HS-5 (cell line): ENCODE results near the gene WNK2.

Experiments used
- DNase-seq: peaks from one replicate; pipeline ENCODE4 v3.0.0-alpha.2; 2012; ENCODE audit warnings: low read depth

Gene WNK2

DNA sequence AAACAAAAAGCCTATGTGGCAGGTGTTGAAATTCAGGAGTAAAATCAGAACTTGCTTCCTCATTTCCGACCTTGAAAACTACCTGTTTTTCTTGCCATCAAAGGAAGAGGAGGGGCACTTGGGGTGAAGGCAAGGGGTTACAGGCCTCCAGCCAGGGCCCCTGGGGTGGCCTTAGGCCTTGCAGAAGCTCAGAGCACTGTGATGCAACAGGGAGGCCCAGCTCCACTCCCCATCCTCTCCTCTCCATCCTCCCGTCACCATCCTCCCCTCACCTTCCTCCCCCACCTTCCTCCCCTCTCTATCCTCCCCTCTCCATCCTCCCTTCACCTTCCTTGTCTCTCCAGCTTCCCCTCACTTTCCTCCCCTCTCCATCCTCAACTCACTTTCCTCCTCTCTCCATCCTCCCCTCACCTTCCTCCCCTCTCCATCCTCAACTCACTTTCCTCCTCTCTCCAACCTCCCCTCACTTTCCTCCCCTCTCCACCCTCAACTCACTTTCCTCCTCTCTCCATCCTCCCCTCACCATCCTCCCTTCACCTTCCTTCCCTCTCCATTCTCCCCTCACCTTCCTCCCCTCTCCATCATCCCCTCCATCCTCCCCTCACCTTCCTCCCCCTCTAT is 111.6 kb downstream of the WNK2 start:
- DNase-seq, result no peak

DNA sequence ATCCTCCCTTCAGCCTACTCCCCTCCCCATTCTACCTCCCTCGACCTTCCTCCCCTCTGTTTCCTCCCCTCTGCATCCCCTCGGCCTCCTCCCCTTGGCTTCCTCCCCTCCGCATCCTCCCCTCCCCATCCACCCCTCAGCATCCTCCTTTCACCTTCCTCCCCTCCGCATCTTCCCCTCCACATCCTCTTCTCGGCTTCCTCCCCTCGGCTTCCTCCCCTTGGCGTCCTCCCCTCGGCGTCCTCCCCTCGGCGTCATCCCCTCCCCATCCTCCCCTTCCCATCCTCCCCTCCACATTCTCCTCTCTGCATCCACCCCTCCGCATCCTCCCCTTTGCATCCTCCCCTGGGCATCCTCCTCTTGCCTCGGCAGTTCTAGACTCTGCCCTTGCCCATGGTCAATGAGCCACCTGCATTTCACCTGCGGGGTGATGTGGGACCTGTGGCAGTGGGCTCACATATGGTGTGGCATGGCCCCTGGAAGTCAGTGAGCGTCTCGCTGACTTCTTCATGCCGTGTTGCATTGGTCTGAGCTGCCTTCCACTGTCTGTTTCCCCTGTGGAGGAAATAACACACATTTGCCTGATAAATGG is 113.0 kb downstream of the WNK2 start:
- DNase-seq, result no peak

DNA sequence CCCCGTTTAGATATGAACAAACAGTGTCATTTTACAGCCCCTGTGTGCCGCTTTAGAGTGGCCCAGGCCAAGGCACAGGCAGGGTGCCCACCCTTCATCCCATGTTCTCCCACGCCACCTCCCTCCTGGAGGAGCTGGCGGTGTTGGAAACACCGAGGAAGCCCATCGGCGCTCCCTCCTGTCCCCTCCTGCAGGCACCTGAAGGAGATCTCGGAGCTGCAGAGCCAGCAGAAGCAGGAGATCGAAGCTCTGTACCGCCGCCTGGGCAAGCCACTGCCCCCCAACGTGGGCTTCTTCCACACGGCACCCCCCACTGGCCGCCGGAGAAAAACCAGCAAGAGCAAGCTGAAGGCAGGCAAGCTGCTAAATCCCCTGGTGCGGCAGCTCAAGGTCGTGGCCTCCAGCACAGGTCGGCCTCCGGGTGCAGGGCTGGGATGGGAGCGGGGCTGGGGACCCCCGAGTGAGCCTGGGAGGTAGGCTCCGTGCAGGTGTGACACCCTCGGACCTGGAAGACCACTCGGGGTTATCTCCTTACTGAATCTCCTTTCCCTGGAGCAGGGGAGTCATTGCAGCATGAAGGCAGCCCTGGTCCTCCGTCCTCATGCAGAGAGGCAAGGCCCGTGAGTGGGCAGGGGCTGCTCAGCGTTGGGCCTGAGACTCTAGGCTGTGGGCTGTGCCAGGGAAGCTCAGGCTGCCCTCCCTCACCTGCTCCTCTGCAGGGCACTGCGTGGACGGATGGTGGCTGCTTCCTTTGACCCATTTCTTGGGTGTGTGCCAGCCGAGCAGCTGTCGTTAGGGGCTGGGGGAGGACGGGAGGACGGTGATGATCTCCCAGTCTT is 113.9 kb downstream of the WNK2 start:
- no peak for DNase-seq

DNA sequence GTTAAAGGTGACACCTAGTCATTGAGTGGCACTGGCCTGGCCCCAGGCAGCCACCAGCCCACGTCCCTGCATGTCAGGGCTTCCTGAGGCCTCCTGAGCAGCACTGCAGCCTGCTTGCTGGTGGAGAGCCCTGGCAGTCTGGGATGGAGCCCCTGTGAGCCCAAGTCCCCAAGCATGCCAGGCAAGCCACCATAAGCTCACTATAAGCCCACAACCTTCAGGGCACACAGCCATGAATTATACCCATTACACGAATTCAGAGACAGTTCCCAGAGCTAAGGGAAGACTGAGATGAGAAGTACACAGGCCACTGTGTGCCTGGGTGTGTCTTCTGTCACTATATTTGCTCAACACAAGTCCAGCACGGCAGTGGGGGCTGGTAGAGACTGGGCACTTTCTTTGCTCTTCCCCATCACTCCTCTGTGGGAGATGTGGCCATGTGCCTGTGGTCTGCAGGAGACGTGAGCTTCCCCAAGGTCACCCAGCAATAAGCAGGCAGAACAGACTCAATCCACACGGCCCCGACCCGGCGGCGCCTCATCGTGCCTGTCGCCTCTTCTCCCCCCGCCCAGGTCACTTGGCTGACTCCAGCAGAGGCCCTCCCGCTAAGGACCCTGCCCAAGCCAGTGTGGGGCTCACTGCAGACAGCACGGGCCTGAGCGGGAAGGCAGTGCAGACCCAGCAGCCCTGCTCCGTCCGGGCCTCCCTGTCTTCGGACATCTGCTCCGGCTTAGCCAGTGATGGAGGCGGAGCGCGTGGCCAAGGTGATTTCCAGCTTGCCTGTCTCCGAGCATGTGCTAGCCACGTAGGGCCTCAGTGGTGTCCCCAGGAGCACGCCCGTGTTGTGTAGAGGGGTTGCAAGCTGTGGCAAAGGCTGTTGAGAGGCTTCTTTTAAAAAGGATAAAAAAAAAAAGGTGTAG is 114.8 kb downstream of the WNK2 start:
- no peak for DNase-seq

DNA sequence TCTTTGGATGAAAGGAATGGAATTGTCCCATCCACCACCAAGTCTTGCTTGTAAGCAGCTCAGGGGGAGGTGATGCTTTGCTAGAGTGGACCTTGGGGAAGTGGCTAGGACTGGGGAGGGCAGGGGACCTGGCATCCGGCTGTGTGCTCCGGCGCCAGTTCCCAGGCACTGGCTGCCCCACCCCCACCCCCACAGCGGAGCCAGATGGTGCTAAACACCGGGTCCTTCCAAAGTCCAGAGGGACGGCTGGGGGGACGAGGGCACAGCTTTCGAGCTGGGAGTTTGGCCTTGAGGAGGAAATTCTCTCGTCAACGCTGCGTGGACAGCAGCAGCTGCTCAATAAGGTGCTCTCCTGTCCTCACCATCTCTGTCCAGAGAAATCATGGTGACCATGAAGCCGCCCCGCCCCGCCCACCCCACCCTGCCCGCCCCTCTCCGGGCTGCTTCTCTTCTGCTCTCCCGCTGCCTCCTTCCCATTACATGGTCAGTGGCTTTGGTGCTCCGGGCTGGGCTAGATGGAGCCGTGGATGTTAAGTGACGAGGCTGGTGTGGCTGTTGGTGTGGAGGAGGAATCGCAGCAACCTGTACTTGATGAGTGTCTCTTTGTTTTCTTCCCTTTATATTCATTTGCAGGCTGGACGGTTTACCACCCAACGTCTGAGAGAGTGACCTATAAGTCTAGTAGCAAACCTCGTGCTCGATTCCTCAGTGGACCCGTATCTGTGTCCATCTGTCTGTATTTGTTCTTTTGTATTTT is 115.7 kb downstream of the WNK2 start:
- no peak for DNase-seq

DNA sequence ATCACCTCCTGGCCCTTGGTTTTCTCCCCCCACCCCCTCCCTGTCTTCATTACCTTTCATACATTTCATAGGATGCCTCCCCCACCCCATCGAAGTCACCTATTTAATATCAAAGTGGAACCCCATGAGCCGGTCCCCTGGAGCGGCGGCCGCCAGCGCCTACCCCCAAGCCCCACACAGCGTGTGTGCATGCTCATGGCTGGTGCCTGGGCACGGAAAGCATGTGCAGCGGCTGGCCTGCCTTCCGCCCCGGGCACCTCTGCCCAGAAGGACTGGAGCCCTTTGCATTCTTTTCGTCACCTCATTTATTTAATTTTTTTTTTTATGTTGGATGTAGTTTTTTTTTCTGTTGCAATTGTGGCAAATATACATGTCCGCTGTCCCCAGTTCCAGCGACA is 116.2 kb downstream of the WNK2 start:
- DNase-seq, result no peak

DNA sequence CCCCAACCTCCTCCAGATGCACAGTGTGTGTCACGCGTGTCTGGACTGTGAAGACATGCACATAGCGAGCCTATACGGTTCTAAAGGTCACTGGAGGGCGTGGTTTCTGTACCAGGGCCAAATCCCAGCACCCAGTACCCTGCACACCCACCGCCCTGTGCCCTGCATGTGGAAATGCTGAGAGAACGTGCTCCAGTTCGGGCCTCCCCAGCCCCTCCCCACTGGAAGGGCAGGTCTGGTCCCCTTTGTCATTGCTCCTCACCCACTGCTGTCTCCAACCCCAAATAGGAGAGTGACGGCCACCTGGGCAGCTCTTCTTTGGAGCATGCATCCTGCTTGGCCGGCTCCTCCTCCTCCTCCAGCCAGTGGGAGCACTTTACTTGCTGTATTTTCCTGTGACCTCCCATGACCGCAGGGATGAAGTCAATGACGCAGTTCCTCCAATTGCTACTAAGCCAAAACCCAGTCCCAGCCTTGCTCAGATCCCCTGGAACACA is 116.7 kb downstream of the WNK2 start:
- no peak for DNase-seq

DNA sequence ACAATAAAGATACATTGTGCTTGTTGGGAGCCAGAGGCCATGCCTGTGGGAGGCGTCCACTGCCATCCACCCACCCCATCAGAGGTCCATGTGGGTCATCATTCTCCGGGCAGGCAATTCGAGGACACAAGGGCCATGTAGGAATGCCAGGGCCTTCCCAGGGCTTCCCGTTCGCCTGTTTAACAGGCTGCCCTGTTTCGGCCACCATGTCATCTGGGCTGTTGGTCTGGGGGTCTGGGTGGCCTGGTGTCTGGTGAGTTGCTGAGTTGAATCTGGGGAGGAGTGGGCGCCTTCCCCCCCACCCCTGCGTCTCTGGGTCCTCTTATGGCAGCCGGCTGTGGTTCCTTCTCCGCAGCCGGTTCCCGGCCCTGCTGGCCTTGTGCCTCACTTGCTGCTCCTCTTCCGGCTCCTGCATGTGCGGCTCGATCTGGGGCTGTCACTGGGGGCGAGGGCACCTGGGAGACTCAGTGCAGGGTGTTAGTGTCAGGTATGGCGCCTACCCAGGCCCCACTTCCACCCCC is 117.4 kb downstream of the WNK2 start:
- DNase-seq, result no peak

DNA sequence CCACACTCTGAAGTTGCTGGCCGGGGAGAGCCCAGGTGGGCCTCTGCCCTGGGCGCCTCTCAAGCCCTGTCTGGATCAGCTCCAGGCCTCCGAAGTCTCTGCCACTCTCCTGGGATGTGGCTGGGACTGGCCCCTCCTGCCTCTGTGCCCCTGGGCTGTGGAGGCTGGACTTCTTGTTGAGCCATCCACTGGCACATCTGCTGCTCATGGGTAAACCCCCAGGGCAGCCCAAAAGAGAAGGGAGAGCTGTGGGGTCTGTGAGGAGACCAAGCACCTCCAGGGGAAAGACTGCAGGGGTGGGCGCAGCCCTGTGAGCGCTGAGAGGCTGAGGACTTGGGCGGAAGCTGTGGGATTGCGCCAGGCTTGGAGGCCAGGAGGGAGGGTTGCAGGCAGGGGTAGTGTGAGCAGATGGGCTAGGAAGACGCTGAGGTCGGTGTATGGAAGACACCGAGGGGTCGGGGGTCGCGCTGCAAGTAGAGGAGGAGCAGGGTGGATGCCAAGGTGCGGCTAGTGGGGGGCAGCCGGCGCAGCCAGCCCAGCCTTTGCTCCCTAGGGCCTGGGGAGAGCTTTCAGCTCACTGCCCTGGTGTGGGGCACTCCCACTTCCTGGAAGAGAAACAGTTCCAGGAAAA is 118.1 kb downstream of the WNK2 start:
- DNase-seq, result no peak

DNA sequence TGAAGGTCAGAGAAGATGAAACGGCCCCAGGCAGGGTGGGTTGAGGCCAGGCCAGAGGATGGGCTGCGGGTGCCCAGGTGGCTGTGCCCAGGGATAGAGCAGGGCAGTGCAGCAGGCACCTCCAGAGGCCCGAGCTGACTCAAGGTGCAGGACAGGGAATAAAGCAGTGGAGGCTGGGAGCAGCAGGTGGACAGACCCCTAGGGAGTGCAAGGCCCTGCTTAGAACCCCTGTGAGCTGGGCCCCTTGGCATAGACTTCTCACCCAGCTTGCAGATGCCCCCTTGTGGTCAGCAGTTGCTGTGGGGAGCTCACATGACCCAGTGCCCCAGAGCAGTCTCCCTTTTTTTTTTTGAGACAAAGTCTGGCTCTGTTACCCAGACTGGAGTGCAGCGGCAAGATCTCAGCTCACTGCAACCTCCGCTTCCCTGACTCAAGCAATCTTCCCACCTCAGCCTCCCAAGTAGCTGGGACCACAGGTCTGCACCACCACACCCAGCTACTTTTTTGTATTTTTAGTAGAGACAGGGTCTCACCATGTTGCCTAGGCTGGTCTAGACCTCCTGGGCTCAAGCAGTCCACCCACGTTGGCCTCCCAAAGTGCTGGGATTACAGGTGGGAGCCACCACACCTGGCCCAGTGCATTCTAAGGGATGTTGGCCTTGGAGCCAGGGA is 118.8 kb downstream of the WNK2 start:
- DNase-seq, result no peak

DNA sequence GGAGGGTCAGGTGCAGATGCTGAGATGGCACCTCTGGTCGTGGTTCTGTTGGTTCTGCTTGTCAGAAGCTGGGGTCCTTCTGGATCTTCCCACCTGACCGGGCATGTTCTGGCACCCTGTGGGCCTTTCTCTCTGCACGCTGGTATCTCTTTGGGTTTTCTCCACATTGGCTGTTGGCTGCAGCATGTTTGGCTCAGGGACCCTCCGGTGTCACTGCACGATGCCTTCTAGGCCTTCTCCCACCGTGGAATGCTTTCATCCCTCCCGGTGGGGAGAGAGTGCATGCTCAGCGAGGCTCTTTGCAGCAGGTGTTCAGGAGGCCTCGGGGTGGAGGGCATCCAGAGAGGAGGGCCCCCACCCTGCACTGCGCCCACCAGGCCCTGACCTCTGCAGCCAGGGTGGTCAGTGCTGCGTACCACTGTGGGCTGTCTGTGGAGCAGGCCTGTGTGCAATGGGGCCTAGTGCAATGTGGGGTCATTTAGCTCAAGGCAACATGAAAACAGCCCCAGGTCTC is 119.4 kb downstream of the WNK2 start:
- no peak for DNase-seq

DNA sequence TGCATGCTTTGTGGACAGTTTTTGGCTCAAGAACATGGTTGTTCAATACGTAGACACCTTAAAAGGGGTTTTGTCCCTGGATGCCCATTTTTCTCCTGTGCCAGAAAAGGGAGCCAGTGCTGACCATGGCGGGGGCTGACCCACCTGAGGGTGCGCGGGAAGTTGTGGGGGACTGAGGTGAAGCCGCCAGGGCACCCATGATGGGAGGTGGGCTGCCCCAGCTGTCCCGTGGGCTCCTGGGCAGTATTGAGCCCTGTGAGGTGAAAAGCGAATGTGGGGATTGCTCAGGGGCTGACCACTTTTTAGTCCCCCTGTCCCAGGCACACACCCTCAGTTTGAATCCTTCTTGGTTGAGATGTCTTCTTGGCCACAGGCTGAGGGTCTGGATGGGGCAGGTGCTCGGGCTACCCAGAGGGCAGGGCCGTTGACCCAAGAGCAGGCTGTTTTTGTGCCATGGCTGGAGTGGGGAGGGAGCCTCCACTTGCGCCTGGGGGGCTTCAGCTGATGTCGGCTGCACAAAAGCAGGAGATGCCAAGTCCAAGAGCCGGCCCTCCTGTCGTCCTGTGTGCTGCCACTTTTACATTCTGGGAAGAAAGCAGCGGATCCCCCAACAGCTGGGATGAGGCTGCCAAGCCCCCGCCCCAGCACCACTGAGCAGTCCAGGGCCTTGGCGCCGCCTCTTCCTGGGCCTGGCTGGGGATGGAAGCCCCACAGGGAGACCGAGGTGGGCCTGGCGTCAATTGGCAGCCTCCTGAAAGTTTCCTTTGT is 120.1 kb downstream of the WNK2 start:
- DNase-seq, result no peak

DNA sequence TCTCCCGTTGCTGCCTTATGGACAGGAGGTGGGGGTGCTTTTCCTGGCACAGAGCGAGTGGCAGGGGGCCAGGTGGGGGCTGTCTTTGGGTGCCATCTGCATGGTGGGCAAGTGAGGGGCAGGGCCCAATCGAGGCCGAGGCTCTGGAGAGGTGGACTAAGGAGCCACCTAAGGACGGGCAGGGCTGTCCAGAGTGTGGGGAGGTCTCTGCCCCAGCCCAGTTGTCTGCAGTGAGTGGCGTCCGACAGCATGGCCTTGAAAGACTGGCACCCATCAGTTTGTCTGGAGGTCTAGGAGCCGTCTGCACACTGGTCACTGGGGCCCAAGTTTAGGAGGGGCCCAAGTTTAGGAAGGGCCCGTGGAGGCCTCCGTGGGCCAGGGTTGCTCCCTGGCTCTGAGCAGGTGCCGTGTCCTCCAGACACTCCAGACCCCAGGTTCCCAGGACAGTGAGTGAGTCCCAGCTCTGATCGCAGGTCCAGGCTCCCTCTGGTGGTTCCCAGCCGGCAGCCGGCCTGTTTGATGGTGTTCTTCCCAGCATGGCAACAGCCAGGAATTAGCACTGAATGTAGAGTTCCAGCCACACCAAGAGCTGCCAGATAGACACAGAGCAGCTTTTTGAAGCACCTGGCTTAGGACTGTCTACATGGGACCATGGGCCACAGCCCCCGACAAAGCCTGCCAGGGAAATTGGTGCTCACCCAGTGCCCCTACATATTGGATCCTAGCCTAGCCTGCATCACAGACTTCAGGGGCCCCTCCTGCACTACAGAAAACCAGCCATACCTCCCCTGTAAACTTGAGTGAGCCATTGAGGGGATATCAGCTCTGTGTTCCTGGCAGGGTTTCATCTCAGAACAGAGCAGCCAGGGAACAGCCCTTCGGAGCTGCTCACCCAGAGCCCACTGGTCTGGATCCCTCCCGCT is 120.9 kb downstream of the WNK2 start:
- DNase-seq, result no peak

DNA sequence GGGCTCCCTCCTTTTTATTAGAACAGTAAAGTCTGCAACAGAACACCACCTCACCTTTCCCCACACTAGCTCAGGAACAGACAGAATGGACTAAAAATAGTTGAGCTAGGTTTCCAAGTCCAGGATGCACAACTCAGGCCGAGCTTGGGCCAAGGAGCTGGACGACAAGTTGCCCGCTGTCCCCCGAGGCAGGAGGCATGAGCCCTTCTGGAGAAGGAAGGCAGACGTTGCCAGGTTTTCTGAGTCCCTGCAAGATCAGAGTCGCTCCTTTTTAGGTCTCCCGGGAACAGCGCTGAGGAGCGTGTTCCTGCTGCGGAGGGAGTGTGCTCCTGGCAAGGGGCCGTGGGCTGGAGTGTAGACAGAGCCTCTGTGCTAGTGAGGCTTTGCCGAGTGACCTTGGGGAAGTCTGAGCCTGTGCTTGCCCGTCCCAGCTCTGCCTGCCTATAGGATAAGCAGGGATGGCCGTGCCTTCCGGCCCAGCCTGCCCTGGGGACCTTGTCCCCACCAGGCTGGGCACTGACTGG is 121.6 kb downstream of the WNK2 start:
- DNase-seq, result no peak

DNA sequence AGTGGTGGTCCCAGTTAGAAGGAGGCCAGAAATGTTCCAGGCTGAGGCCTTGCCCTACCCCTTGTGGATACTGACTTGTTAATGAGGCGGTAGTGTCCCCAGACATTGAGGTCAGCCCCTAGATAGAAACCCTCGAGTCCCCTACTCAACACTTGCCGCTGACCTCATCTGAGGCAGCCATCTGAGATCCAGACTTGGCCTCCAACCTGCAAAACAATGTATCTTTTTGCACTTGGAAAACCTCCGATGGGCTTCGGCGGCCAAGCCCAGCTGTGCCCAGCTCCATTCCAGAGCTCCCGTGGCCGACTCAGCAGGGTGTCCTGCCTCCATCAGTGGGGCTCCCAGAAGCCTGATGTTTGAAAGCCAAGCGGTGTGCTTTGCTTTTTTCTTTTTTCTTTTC is 122.1 kb downstream of the WNK2 start:
- no peak for DNase-seq

DNA sequence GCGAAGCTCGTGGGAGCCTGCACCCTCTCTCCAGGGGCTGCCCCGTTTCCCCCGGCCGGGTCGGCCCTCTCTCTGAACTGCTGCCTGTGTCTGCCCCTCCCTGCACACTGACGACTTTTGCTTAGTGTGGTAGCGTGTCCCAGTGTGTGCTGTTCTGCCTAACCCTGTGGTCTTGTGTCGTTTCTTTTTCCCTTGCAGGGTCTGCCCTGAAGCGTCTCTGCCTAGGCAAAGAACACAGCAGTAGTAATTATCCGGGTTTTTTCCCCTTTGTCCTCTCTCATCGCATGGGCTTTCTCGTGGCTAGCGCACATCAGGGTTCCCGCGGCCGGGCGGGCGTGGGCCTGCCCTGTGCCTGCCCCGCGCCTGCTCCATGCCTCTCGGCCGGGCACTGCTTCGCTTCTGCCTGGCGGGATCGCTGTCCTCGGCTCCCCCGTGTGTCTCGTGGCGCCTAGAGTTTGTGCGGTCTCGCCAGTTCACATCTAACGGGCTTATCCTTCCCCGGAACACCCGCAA is 122.7 kb downstream of the WNK2 start:
- DNase-seq, result no peak

DNA sequence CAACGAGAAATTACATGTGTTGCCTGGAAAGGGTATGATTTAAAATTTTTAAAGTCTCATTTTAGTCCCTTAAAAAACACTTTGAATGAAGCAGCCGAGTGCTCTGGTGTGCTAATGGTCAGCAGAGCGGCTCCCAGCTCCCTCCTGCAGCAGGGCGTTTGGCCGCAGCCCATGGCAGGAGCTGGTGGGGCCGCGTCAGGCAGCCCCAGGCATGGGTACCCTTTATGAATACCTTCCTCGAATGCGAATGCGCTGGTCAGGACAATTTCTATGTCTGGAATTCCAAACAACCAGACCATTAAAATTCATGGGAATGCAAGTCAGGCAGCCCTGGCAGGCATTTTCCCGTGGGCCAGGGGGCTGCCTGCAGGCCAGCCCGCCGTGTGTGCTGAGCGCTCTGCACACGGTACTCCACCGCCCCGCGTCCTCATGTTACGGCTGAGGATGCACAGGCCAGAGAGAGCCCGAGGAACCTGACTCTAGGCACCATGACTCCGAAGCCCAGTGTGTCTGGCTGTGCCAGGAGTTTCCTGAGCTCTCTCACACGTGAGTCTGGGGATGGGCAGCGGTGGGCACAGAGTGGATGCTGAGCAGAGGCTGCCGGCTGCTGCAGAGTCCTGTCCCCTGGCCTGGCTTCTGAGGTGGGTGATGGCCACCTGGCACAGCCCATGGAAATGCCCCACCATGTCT is 123.7 kb downstream of the WNK2 start:
- DNase-seq, result no peak
